ENCODE results near the gene UPK2.

Gene UPK2

GRCh38 chr11:118996926-118997626 is 41.0 kb downstream of the UPK2 start:
- DNase-seq, result no peak

GRCh38 chr11:118997627-118998387 is 41.7 kb downstream of the UPK2 start, which contains the start of gene CENATAC:
CENATAC (plus strand) TSS chr11:118998138; CDS start chr11:118998198, 60 bp downstream.
- peak; percentile 87 to 93 (median 92) for DNase-seq

DNA sequence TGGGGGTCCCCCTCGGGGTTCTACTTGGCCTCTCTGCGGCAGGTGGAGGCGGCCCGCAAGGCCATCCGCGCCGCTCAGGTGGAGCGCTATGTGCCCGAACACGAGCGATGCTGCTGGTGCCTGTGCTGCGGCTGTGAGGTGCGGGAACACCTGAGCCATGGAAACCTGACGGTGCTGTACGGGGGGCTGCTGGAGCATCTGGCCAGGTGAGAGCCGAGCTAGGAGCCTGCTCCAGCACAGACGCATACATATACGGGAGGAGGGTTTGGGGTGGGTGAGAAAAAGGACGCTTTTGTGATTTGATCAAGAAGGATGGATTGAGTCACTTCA is 42.3 kb downstream of the UPK2 start:
- no peak for DNase-seq

DNA sequence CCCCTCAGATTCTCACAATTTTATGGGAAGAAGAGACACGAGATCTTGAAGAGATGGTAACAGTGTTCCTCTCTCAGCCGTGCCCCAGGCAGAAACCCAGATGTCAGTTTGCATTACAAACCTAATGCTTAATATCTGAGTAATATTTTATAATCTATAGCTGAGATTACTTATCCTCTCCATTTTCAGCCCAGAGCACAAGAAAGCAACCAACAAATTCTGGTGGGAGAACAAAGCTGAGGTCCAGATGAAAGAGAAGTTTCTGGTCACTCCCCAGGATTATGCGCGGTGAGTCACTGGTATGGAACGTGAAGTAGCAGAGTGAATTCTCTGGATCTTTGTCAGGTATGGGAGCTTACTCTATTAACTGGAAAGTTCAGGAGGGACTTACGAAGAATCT is 42.7 kb downstream of the UPK2 start:
- no peak for DNase-seq

DNA sequence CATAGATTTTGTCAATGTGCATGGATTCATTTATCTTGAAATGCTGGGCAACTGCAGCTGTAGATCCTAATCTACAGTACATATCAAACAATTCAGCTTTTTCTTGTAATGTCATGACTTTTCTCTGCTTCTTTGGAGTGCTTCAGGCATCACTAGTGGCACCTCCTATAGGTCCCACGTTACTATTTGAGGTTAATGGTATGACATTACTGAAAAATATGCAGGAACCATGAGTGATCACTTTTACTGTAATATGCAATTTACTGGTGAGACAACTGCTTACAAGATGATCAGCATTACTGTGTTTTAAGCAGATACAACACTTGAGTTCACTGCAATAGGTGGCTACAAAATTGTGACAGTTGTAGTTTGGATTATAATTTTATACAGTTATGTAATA is 44.8 kb downstream of the UPK2 start:
- no peak for DNase-seq

GRCh38 chr11:119006656-119007055 is 50.6 kb downstream of the UPK2 start:
- DNase-seq, result no peak
